T-helper 1 cell (primary cell): ENCODE results near the gene ZNF521.
A peak's percentile ranks its signal among the peaks of the same experiment; 100 is the strongest.

Experiments used
- DNase-seq, 5 donors: peaks; one replicate each; pipeline ENCODE4 v3.0.0-alpha.2; 2012 to 2020

The ZNF521 gene

DNA sequence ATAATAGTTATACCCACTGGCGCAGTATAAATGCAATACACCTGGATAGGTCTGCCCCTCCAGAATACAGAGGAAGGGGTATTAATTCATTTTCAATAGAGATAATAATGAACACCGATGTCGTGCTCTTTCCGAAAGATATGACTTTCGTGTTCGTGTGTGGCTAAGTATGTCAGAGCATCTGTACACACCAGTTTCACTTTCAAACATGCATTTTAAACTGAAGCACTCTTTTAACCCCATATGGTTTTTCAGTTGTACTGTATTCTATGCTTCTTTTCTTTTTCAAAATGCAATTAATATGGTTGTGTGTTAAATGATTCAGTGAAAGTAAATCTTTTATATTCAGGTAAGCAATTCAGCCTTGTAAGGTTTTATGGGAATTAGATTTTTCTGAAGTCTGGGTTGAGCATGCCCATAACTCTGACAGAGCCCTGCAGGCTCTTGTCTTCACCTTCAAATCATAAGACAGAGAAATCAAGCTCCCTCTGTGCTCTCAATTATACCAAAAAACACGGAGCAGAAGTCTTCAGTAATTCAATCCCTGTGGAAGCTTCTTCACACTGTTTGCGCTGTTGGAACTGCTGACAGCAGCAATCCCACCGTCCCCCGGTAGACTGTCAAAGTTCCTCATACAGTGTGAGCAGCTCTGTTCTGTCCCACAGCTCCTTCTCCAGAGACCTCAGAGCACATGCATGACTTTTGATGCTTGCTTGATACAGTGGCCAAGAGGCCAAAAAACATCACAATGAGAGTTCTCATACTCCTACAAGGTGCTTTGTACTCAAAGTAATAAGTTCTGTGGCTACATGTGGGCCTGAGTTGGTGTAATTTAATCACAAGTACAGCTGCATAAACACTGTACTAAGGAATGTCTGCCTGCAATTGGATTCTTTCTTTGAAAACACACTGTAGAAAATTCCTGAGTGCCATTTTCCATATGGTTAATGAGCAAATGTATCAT lies 186.8 kb downstream of the ZNF521 start:
- peak in 1 of 5 donors; percentile 14 for DNase-seq

DNA sequence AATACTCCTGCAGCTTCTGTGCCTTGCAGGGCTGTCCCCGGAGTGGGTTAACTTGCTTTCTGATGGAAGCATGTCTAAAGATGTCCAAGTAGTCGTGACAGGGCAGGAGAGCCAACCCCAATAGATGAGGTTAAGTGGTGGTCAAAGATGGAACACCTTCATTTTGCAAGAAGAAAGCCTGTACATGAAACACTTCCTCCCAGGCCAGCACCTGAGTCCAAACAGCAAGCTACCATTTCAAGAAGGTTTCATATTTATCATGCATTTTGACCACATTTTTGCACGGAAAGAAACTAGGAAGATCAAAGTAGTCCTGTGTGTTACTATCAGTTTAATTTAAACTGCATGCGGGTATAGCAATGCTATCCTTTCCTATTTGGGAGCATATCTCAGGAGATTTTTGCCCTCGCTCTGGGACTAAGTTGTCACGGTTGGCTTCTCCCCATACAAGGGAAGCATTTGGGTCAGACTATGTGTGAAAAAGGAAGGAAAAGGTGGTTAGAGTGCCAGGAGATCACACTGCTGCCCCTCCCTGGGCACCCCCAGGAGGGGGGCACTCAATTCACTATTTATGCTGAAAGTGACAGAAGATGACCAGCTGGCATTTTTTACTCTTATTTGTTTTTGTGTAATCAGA lies 187.6 kb downstream of the ZNF521 start:
- DNase-seq: no peak

DNA sequence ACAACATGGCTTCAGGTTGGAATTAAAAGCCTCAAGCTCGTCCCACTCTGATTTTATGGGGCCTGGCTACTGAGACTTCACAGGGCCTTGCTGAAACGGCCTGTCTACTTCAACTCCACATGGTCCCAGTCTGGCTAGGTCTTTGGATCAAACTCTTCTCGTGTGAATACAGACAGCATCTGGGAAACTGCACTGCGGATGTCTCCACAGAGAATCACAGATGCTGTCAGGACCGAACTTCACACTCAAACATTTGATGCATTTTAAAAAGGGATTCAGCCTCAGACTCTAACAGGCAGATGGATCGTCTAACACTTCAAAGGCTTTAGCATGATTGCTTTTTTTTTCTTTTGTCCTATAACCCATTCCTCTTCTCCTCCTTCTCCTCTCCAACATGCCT lies 198.5 kb downstream of the ZNF521 start:
- no peak for DNase-seq

- no peak for DNase-seq
These were observed 204.0 kb downstream of the ZNF521 start for GRCh38 chr18:25147877-25148488.

GRCh38 chr18:25146512-25146910 lies 205.5 kb downstream of the ZNF521 start:
- DNase-seq: no peak

DNA sequence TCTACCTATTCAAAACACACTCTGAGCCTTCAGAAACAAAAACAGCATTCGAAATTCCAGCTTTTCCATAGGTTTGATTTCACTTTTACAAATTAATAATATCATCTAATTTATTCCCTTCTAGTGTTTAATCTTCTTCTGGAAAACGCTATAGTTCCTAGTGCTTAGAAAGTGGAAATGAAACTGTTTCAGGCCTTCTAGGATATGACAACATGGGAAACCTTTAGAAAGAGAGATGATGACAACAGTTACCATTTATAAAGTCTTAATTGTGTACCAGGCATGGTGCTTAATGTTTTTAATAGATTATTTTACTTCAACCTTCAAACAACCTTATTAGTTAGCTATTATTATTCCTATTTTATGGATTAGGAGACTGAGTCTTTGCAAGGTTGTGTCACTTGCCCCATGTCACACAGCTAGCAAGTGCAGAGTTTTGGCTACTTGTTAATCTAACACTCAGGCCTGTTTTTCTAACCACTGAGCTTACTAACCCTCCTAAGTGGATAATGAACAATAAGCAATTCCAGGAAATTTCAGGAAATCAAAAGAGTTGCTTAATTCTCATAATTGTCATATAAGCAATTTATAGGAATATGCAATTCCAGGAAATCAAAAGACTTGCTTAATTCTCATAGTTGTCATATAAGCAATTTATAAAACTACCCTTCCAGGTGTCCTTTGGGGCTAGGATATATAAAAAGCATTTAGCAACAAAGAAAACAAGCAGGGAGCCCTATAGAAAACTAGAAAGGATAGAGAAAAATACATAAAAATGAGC lies 206.0 kb downstream of the ZNF521 start:
- DNase-seq: no peak

DNA sequence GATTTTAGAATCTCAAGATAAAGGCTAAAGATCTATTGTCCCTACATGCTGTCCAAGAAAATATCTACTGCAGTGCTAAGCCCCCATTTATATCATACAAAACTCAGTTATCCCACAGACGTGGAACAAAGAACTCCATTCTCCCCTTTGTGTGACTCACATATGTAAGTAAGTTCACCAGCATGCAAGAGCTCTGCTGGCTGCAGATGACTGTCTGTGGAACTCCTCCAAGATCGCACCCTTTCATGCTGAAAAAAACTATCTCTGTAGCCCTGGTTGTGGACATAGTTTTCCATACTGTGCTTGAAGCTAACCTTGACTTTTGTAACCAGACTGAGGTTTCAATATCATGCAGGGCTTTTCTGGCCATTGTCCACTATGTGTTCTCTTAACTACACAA lies 207.1 kb downstream of the ZNF521 start:
- no peak for DNase-seq

- no peak for DNase-seq
These were observed 210.1 kb downstream of the ZNF521 start for GRCh38 chr18:25141886-25142285.

- no peak for DNase-seq
These were observed 210.6 kb downstream of the ZNF521 start for GRCh38 chr18:25141399-25141798.

DNA sequence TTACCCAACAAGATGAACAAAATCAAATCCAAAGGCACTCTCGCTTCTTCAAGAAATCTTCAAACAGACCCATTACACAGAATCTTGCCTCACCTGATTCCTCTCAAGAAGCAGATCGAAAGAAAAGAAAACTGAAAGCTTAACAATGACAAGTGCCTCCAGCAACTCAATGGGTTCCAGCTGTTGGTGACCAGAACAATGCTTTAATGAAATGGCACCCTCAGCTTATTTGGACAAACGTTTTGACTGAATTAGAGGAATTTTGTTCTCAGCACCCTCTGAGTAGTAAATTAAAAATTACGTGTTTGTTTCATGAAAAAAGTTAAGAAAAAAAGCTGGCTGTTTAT lies 211.0 kb downstream of the ZNF521 start:
- DNase-seq: no peak

DNA sequence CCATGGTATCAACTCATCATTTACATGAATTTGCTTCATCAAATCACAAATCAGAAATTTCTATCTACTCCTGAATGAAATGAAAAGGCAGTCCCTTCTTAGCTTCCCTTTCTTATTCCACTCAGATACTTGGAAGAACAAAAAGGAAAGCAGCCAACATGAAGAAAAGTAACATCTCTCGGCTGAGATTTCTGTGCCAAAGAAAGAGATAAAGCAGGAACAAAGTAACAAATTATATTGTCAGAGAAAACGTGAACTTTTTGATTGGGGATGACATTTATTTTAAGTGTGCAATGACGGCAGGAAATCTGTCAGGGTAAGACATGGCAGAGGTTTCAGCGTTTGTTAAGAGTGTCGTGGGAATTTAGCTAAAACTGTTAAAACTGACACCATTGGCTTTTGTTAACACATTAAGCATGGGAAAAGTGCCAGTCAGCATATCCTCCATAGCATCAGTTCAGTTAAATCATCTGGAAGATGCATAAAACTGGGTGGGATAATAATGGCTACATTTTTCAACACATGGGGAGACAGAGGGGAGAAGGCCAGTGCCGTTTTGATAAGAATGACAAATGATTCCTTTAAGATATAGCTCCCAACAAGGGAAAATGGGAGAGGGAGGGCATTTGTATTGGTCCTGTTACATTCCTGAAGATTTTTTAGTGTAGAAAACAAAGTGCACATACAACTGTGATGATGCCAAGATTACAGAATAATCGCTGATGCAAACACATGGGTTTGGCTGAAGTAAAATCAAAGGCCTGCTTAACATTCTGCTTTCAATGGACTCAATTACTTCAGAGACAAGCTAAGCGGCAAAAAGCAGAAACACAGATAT lies 211.6 kb downstream of the ZNF521 start:
- DNase-seq: no peak

DNA sequence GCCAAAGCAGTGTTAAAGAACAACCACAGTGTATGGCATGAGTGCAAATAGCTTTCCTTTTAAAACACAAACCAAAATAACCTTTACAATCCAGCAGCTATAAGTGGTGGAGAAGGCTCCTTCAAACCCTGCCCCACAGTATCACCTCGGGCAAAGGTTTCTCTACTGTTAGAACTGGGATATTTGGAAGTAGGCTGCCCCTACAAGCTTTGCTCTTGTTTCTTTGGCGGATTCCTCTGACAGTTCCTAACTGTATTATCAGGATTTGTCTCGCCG lies 214.8 kb downstream of the ZNF521 start:
- no peak for DNase-seq

DNA sequence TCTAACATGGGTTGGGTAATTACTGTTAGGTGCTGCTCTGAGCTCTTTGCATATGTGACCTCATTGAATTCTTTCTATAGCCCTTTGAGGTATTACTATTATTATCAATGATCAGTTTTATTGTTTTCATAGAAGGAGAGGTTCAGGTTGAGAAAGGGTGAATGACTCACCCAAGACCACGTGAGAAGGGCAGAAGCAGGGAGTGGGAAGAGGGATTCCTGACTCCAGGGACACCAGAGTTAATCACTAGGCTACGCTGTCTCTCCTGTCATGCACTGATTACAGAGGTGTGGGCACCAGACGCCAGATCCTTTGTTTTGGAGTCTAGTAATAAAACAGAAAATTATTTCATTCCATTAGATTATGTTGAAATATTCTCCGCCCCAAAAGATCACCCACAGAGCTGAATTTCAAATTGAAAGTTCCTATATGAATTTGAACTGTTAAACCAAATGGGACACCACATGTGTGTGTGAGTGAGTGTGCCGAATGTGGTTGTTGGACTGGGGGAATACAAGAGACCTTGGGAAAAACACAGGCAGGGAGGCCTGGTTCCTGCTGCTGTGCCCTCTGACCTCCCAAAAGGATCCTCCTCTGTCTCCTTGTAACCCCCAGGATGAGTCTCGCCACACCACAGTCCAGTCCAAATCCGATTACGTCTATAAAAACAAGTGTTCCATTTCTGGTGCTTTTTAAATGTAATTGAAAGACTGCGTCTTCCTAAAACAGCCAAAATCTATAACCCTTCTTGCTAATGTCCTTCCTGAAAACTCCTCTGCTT lies 215.4 kb downstream of the ZNF521 start:
- no peak for DNase-seq

GRCh38 chr18:25134861-25135260 lies 217.1 kb downstream of the ZNF521 start:
- DNase-seq: no peak

DNA sequence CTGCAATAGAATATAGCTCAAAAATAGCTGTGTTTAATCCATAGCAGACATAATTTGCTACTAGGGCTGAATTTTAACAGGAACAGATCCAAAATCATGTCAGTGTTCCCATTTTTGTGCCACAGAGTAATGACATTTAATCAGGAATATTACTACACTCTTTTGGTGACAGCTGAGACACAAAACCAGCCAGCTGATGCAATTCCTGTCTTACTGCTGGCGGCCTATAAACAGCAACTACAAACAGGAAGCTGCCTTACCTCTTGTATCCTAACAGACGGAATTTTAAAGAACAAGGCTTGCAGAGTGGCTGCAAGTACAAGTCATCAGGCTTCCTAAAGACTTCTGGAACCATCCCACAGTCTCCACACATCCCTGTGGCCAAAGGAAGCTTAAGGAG lies 218.1 kb downstream of the ZNF521 start:
- DNase-seq: no peak

DNA sequence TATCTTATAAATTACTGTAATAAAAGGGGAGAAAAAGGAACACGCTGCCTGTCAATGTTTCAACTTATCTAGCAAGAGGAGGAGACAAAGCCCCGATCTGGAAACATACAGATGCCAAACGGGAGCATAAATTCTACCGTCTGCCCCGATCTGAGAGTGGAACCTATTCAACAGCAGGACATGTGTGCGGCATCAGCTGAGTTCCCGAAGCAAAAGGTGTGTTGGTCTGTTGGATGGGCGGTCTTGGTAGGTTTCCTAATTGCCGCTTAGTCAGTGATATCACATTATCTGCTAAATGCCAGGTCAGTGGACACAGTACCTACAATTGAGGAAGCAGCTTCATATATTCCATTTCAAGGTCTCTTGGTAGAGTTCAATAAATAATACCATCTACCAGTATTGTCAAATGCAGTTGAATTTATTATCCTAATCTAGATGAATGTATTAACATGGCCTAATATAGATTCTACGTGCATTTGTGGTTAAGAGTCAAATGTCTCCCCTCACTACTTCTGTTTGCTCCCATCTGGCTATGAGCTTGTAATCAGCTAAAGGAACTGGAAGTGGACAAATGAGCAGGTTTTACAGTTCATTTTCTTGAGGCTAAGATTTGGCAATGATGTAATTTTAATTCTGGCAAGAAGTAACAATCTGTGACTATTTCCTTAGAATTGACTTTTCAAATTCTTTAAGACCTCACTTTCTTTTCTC lies 219.0 kb downstream of the ZNF521 start:
- DNase-seq: no peak

- DNase-seq: no peak
These were observed 225.2 kb downstream of the ZNF521 start for GRCh38 chr18:25126751-25127150.

DNA sequence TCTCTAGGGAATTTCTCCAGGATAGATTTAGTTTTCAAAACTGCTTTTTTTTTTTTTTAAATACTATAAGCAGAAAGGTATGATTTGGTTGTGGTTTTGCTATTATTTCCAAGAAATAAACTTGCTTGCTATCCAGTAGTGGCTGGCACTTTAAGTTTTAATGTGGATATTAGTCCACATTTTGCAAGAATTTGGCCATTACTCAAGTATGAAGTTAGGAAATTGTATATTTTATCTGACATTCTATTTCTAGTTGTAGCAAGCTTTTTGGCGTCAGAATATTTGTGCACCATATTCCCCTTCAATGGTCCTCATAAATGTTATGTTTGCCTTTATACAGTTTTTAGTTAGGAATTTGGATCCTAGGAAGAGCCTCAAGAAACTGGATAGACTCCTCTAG lies 226.3 kb downstream of the ZNF521 start:
- no peak for DNase-seq

DNA sequence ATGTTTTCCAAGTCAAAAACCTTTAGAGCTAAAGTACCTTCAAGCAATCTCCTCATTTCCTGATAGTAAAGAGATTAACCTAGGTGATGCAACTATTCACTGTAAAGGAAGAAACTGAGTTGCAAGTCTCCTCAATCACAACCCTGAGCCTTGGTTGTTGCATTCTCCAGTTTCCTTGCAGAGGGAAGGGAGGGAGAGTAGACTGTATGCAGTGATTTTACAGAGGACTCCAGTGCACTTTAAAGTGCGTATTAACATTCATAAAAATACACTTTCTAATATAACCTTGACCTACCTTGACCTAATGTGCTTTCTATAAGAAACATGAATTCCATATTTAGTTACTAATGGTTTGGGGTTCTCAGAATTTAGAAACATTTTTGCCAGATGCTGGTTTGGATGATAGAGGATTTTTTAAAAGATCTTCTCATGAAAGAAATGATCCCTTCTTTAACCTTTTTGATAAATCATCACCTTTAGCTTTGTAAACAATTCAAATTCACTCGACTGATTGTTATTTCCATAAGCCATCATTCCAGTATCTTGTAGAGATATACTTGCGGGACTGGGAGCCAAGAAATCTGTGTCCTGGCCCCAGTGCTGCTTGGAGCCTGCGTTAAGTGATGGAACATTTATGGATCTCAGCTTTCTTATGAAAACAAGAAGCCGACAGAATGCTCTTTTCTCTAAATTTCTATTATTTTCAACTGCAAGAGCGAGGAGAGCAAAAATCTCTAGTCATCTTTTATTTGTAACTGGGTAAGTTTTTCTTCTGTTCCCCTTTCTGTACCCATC lies 228.3 kb downstream of the ZNF521 start:
- no peak for DNase-seq

DNA sequence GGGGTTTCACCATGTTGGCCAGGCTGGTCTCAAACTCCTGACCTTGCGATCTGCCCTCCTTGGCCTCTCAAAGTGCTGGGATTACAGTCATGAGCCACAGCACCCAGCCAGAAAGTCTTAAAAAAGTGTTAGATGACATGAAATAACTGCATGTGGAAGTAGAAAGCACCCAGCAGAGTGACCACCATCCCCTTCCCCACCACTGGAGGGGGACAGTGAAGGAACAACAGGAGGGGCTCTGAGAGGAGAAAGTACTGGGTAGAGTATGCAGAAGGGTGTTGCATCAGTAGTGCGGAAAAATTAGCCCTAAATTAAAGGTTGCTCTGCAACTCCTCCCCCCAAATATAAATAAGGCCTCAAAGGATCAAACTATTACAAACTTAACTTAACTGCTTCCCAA lies 230.5 kb downstream of the ZNF521 start:
- DNase-seq: no peak
